GM18520 (cell line): Measurements from ENCODE around the gene ATP6V1G2.
A peak's percentile ranks its signal among the peaks of the same experiment; 100 is the strongest.
"Not testable (repeated sequence)": the region's sequence is repeated elsewhere in the genome, so short reads cannot be mapped to it uniquely, and the experiment has no call there.

Experiments used
- ATAC-seq: cut with Tn5 transposase; IDR thresholded peaks from one replicate; pipeline ENCODE4 v1.9.1; 2021; ENCODE audit not compliant: unreplicated experiment

Gene ATP6V1G2

GRCh38 chr6:31546339-31546957 is at the start of gene ATP6V1G2:
TSS of gene ATP6V1G2 (minus strand) at chr6:31546608. CDS start at chr6:31546559, 49 bp downstream.
- peak; percentile 47 for ATAC-seq

GRCh38 chr6:31592396-31592771 is 46.0 kb upstream of the ATP6V1G2 start:
- ATAC-seq, result no peak

GRCh38 chr6:31590691-31591090 is 44.3 kb upstream of the ATP6V1G2 start:
- ATAC-seq, result not testable (repeated sequence)

- ATAC-seq, result no peak
Measured at GRCh38 chr6:31588871-31589650, 42.7 kb upstream of the ATP6V1G2 start.

- no peak for ATAC-seq
Measured at GRCh38 chr6:31587791-31588777, 41.7 kb upstream of the ATP6V1G2 start.

GRCh38 chr6:31586599-31587281 is 40.3 kb upstream of the ATP6V1G2 start:
- no peak for ATAC-seq

GRCh38 chr6:31586008-31586407 is 39.6 kb upstream of the ATP6V1G2 start, which contains the start of gene LST1:
TSS of gene LST1 (plus strand) at chr6:31586277. CDS start at chr6:31587300, 1,023 bp downstream.
- ATAC-seq, result no peak

GRCh38 chr6:31585491-31585890 is 39.1 kb upstream of the ATP6V1G2 start:
- no peak for ATAC-seq

- ATAC-seq, result no peak
Measured at GRCh38 chr6:31582230-31582643, 35.8 kb upstream of the ATP6V1G2 start, which contains the start of gene LTB. TSS of gene LTB (minus strand) at chr6:31582424. CDS start at chr6:31582417, 7 bp downstream.

GRCh38 chr6:31581434-31582229 is 35.2 kb upstream of the ATP6V1G2 start:
- ATAC-seq, result no peak

GRCh38 chr6:31580807-31581433 is 34.5 kb upstream of the ATP6V1G2 start:
- ATAC-seq, result peak; percentile 44

GRCh38 chr6:31580438-31580740 is 34.0 kb upstream of the ATP6V1G2 start:
- no peak for ATAC-seq

- no peak for ATAC-seq
Measured at GRCh38 chr6:31579546-31580437, 33.4 kb upstream of the ATP6V1G2 start.

- no peak for ATAC-seq
Measured at GRCh38 chr6:31579119-31579505, 32.7 kb upstream of the ATP6V1G2 start.

GRCh38 chr6:31578184-31579118 is 32.0 kb upstream of the ATP6V1G2 start:
- no peak for ATAC-seq

GRCh38 chr6:31577579-31577966 is 31.2 kb upstream of the ATP6V1G2 start:
- ATAC-seq, result no peak

- ATAC-seq, result no peak
Measured at GRCh38 chr6:31576897-31577578, 30.6 kb upstream of the ATP6V1G2 start.
